CD4-positive, alpha-beta memory T cell (primary cell): Measurements from ENCODE around the gene MDM1. TPM values are rescaled to one million over a fixed set of nuclear protein-coding genes. Genes with fewer than 3 reads are reported as not detected.

ENCODE experiments used
- CTCF ChIA-PET: fragments of 350-600 bp; sonication (Branson Sonifier 250); formaldehyde crosslinking; loops from one replicate; lab custom pipeline; 2021; ENCODE audit warnings: inconsistent platforms; ENCODE audit not compliant: partially characterized antibody; lab: Charles Lee
- POLR2A ChIA-PET: fragments of 350-600 bp; sonication (Branson Sonifier 250); formaldehyde crosslinking; loops from one replicate; lab custom pipeline; 2021; ENCODE audit not compliant: partially characterized antibody; lab: Charles Lee
- DNase-seq, 5 donors: peaks; one replicate each; pipeline versions ENCODE4 v3.0.0 to v3.0.0-alpha.2; 2020 to 2022; ENCODE audit warnings: mixed read lengths in 1 of 5
- H3K27ac ChIP-seq: one replicate; pipeline ENCODE4 v1.7.0; 2013; ENCODE audit warnings: low read depth, low read length
- H3K27me3 ChIP-seq: 2 replicates; pipeline ENCODE4 v1.7.0; 2013; ENCODE audit warnings: mild to moderate bottlenecking, low read length, moderate library complexity; ENCODE audit not compliant: insufficient read depth
- H3K36me3 ChIP-seq: 2 replicates; pipeline ENCODE4 v1.7.0; 2013; ENCODE audit warnings: mild to moderate bottlenecking, low read length, moderate library complexity; ENCODE audit not compliant: insufficient read depth
- H3K4me1 ChIP-seq: 2 replicates; pipeline ENCODE4 v1.7.0; 2013; ENCODE audit warnings: mild to moderate bottlenecking, low read length, moderate library complexity; ENCODE audit not compliant: insufficient read depth
- H3K4me3 ChIP-seq, 2 donors: one replicate each; pipeline ENCODE4 v1.7.0; 2013; ENCODE audit warnings: low read length in 2 of 2, mild to moderate bottlenecking in 1 of 2
- H3K9me3 ChIP-seq, 2 donors: one replicate each; pipeline ENCODE4 v1.7.0; 2013; ENCODE audit warnings: low read length in 2 of 2, control low read depth in 1 of 2; ENCODE audit not compliant: control insufficient read depth in 1 of 2
- H3K27ac Mint-ChIP-seq, 7 donors: one replicate each; pipeline ENCODE4 v1.8.0; 2020 to 2021; ENCODE audit warnings: mixed read lengths in 7 of 7, mild to moderate bottlenecking in 6 of 7, inconsistent platforms in 3 of 7, moderate library complexity in 3 of 7
- H3K27me3 Mint-ChIP-seq, 2 donors: one replicate each; pipeline ENCODE4 v1.8.0; 2020 to 2021; ENCODE audit warnings: mixed read lengths in 2 of 2
- H3K36me3 Mint-ChIP-seq, 2 donors: one replicate each; pipeline ENCODE4 v1.8.0; 2020 to 2021; ENCODE audit warnings: mixed read lengths in 2 of 2, inconsistent platforms in 1 of 2, mild to moderate bottlenecking in 1 of 2
- H3K4me1 Mint-ChIP-seq, 4 donors: one replicate each; pipeline ENCODE4 v1.8.0; 2020 to 2021; ENCODE audit warnings: mixed read lengths in 4 of 4, mild to moderate bottlenecking in 1 of 4
- H3K4me3 Mint-ChIP-seq, 8 donors: one replicate each; pipeline ENCODE4 v1.8.0; 2020 to 2021; ENCODE audit warnings: mixed read lengths in 8 of 8, mild to moderate bottlenecking in 7 of 8, moderate library complexity in 6 of 8, inconsistent platforms in 3 of 8
- H3K9me3 Mint-ChIP-seq, 8 donors: one replicate each; pipeline ENCODE4 v1.8.0; 2020 to 2021; ENCODE audit warnings: mixed read lengths in 8 of 8, mild to moderate bottlenecking in 5 of 8, inconsistent platforms in 3 of 8, moderate library complexity in 1 of 8
- intact Hi-C: fragments of 100-400 bp; cut with micrococcal nuclease; formaldehyde crosslinking; loops from one replicate; pipeline ENCODE4 v1.15.1; 2023
- polyA plus RNA-seq, 2 donors: library from polyadenylated mRNA; unstranded; fragments of 300-500 nt; fragmentation: Illumina TruSeq; gene quantifications; one replicate each; pipeline ENCODE4 v1.2.3, GENCODE V29; 2021
- total RNA-seq, 2 experiments: library from RNA; stranded (reverse); gene quantifications; one replicate each; pipeline ENCODE4 v1.2.3, GENCODE V29; 2021

The MDM1 gene
- total and polyA plus RNA-seq, 4 experiments from 2014 or later = 11.7 to 29.4 (median 20.0) TPM

DNA sequence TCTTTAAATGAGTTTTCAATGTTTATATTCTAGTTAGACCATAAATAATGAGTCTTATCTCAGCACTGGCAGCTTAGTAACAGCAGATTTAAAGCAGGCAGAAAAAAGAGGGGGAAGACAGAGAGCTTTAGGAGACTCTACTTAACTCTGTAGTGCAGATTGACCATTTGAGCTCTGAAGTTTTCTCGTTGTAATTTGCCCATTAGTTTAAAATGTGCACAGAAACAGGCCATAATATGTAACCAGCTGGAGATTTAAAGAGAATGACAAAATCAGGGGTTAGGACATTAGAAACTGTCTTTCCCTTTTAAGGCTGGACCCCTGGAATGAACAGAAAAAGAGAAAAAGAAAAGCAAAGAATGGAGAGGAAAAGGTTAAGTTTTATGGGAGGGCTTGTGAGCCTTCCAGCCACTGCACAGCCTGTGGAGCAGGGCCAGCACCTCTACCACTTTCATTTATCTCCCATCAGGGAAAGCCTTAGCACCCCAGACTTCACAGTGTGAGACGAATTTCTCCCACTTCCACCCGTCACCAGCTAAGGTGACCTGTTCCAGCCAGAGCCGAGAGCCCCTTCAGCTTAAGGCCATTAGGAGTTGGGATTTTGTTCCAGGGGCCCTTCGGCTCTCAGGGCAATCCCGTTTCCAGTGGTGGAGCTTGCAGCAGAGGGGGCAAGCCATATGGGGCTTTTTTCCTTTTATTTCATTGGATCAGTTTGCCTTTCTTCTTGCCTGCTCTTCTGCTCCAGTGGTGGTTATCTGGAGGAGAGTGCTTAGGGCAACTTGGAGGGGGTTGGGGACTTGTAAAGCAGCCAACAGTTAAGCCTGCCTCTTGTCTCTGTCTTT is 86.8 kb downstream of the MDM1 start:
- DNase-seq = no peak
- intact Hi-C loops = no loop called here
- H3K9me3 ChIP-seq = no peaks in the 10 kb centered on the region
- peaks cover 1 to 2% of the 10 kb centered on the region in 2 donors for H3K27me3 Mint-ChIP-seq
- H3K4me1 Mint-ChIP-seq = peaks cover 9 to 10% (median 9%) of the 10 kb centered on the region in 4 donors
- no peak overlapping the region for H3K4me3 ChIP-seq
- no peaks in the 10 kb centered on the region for H3K36me3 ChIP-seq
- H3K9me3 Mint-ChIP-seq = no peaks in the 10 kb centered on the region
- no peaks in the 10 kb centered on the region for H3K27me3 ChIP-seq
- H3K36me3 Mint-ChIP-seq = no peaks in the 10 kb centered on the region
- no peak overlapping the region for H3K4me3 Mint-ChIP-seq
- POLR2A ChIA-PET = no interaction called here
- H3K27ac Mint-ChIP-seq = no peak overlapping the region
- CTCF ChIA-PET = interaction anchor here (1.0 to 1.4 kb wide), 3 partner anchors 12 to 70 kb away, joined by 3 to 4 read pairs (median 4); no protein-coding TSS in a partner anchor
- peaks cover 15% of the 10 kb centered on the region for H3K4me1 ChIP-seq
- H3K27ac ChIP-seq = no peak overlapping the region

Other genes with a start within 250 kb of the MDM1 start
- under 1 TPM; 0.55 to 0.73 TPM for gene IFNG, start 172.6 kb downstream of the MDM1 start, total RNA-seq
- gene IFNG, start 172.6 kb downstream of the MDM1 start, polyA plus RNA-seq = 1 to 10 TPM; 2.8 to 3.0 TPM
- gene IL26, start 106.6 kb downstream of the MDM1 start, total RNA-seq = not detected
- gene IL26, start 106.6 kb downstream of the MDM1 start, polyA plus RNA-seq = under 1 TPM in 1 of 2 donors, not detected in 1; 0.30 TPM
- gene IL22, start 78.8 kb downstream of the MDM1 start, total RNA-seq = not detected
- under 1 TPM in 1 of 2 donors, not detected in 1; 0.67 TPM for gene IL22, start 78.8 kb downstream of the MDM1 start, polyA plus RNA-seq